Peyer's patch (tissue), 4 donors: ENCODE data around the gene TMEM260. TPM values are rescaled to one million over a fixed set of nuclear protein-coding genes. Genes with fewer than 3 reads are reported as not detected.
"Not testable (repeated sequence)": the region's sequence is repeated elsewhere in the genome, so short reads cannot be mapped to it uniquely, and the experiment has no call there.

ENCODE experiments used
- DNase-seq, 3 donors: peaks; one replicate each; pipeline ENCODE4 v3.0.0-alpha.2; 2017 to 2019
- H3K27ac ChIP-seq, 4 donors: fragments of 200-600 bp; sonication (generic); one replicate each; pipeline ENCODE4 v1.5.1; 2016 to 2019
- H3K27me3 ChIP-seq, 2 donors: fragments of 200-600 bp; sonication (generic); one replicate each; pipeline ENCODE4 v1.5.1; 2019
- H3K36me3 ChIP-seq, 3 donors: fragments of 200-600 bp; sonication (generic); one replicate each; pipeline ENCODE4 v1.5.1; 2016 to 2019
- H3K4me1 ChIP-seq, 4 donors: fragments of 200-600 bp; sonication (generic); one replicate each; pipeline ENCODE4 v1.5.1; 2016 to 2019
- H3K4me3 ChIP-seq, 4 donors: fragments of 200-600 bp; sonication (generic); 1 replicate in 3 of 4; 2 replicates in 1 of 4; pipeline ENCODE4 v1.5.1; 2016 to 2019; ENCODE audit warnings: mild to moderate bottlenecking in 1 of 4
- H3K9me3 ChIP-seq, 4 donors: fragments of 200-600 bp; sonication (generic); one replicate each; pipeline ENCODE4 v1.5.1; 2016 to 2019; ENCODE audit warnings: mild to moderate bottlenecking in 1 of 4
- POLR2A ChIP-seq, 2 donors: fragments of 450-650 bp; IDR thresholded peaks; one replicate each; pipeline ENCODE4 v1.5.1; 2017; ENCODE audit warnings: antibody characterized with exemption in 2 of 2, mild to moderate bottlenecking in 2 of 2, moderate library complexity in 2 of 2
- total RNA-seq, 4 donors: library from RNA; depleted of rRNA; stranded (reverse); fragments of >200 nt; gene quantifications; one replicate each; pipeline ENCODE4 v1.1.0, GENCODE V29; 2016
- TF ChIP-seq, protein P1 (sequence below), 6 experiments: fragments of 450-650 bp in 4 of 6; fragments of 200-600 bp in 2 of 6; sonication (generic) in 1 of 6; IDR thresholded peaks; one replicate each; pipeline ENCODE4 v1.5.1; 2017 to 2019; ENCODE audit warnings: antibody characterized with exemption in 6 of 6, mild to moderate bottlenecking in 3 of 6, moderate library complexity in 1 of 6

TMEM260 gene
- total RNA-seq, 4 donors from 2014 or later = 13.3 to 43.5 (median 24.5) TPM

DNA sequence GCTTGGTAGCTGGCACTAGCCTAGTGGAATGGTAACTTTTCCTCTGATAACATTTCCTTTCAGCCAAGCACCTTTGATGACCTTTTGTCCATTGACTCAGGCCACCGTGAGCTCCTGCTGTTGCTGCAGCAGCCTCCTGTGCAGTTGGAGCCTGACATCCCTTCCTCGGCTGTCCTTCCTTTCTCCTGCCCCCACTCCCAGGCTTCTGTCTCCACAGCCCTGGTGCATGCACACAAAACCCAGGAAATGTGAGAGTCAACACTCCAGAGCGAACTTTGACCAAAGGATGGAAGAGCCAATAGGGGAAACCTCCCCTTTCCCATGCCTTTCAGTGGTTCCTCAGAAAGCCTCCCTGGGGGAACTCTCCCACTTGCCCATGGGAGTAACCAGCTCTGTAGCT lies 115.0 kb downstream of the TMEM260 start:
- Histone ChIP-seq H3K27ac (no peak overlapping the region), H3K36me3 (no peaks in the 10 kb centered on the region), H3K4me3 (no peak overlapping the region), H3K4me1 (no peaks in the 10 kb centered on the region), H3K9me3 (no peaks in the 10 kb centered on the region), H3K27me3 (no peaks in the 10 kb centered on the region)
- DNase-seq = no peak
- no peak for TF ChIP-seq POLR2A (IDR thresholded peaks at IDR 0.05)
- TF ChIP-seq, protein P1, sequence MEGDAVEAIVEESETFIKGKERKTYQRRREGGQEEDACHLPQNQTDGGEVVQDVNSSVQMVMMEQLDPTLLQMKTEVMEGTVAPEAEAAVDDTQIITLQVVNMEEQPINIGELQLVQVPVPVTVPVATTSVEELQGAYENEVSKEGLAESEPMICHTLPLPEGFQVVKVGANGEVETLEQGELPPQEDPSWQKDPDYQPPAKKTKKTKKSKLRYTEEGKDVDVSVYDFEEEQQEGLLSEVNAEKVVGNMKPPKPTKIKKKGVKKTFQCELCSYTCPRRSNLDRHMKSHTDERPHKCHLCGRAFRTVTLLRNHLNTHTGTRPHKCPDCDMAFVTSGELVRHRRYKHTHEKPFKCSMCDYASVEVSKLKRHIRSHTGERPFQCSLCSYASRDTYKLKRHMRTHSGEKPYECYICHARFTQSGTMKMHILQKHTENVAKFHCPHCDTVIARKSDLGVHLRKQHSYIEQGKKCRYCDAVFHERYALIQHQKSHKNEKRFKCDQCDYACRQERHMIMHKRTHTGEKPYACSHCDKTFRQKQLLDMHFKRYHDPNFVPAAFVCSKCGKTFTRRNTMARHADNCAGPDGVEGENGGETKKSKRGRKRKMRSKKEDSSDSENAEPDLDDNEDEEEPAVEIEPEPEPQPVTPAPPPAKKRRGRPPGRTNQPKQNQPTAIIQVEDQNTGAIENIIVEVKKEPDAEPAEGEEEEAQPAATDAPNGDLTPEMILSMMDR (IDR thresholded peaks at IDR 0.05) = no peak

- not testable (repeated sequence) for H3K27me3 ChIP-seq, H3K4me1 ChIP-seq, H3K4me3 ChIP-seq, H3K9me3 ChIP-seq, H3K27ac ChIP-seq, H3K36me3 ChIP-seq, DNase-seq
Observed at GRCh38 chr14:56695216-56695615, 115.6 kb downstream of the TMEM260 start.

Other genes with a start within 250 kb of the TMEM260 start
- gene OTX2, start 230.7 kb downstream of the TMEM260 start, total RNA-seq = not detected